ENCODE measurements around the gene GMPR2.

The GMPR2 gene

GRCh38 chr14:24232645-24233537 lies at the start of gene GMPR2:
Gene GMPR2 (plus strand): TSS chr14:24232929. CDS start chr14:24233254, 325 bp downstream.
- DNase-seq (ENCODE audit: low spot score), result no peak

GRCh38 chr14:24183014-24183481 lies 49.7 kb upstream of the GMPR2 start:
- DNase-seq (ENCODE audit: low spot score), result no peak

GRCh38 chr14:24184104-24184970 lies 48.4 kb upstream of the GMPR2 start:
- no peak for DNase-seq (ENCODE audit: low spot score)

GRCh38 chr14:24185026-24185425 lies 47.7 kb upstream of the GMPR2 start:
- no peak for DNase-seq (ENCODE audit: low spot score)

GRCh38 chr14:24185741-24186140 lies 47.0 kb upstream of the GMPR2 start:
- no peak for DNase-seq (ENCODE audit: low spot score)

GRCh38 chr14:24186831-24187538 lies 45.7 kb upstream of the GMPR2 start:
- no peak for DNase-seq (ENCODE audit: low spot score)

GRCh38 chr14:24187539-24187915 lies 45.2 kb upstream of the GMPR2 start:
- DNase-seq (ENCODE audit: low spot score), result no peak

- DNase-seq (ENCODE audit: low spot score), result peak; percentile 97
These were observed 44.3 kb upstream of the GMPR2 start, which contains the start of gene IPO4 for GRCh38 chr14:24188251-24189058. Gene IPO4 (minus strand): TSS chr14:24188816. CDS start chr14:24188787, 29 bp downstream.

GRCh38 chr14:24189059-24189375 lies 43.7 kb upstream of the GMPR2 start:
- no peak for DNase-seq (ENCODE audit: low spot score)

- DNase-seq (ENCODE audit: low spot score), result no peak
These were observed 43.3 kb upstream of the GMPR2 start for GRCh38 chr14:24189460-24189859.

- no peak for DNase-seq (ENCODE audit: low spot score)
These were observed 42.3 kb upstream of the GMPR2 start for GRCh38 chr14:24190416-24190815.

GRCh38 chr14:24192933-24193332 lies 39.8 kb upstream of the GMPR2 start:
- no peak for DNase-seq (ENCODE audit: low spot score)

GRCh38 chr14:24194186-24194872 lies 38.4 kb upstream of the GMPR2 start:
- DNase-seq (ENCODE audit: low spot score), result no peak

GRCh38 chr14:24194873-24195185 lies 37.9 kb upstream of the GMPR2 start:
- no peak for DNase-seq (ENCODE audit: low spot score)

- peak; percentile 95 for DNase-seq (ENCODE audit: low spot score)
These were observed 37.3 kb upstream of the GMPR2 start, which contains the start of gene TM9SF1 for GRCh38 chr14:24195186-24196070. Gene TM9SF1 (minus strand): TSS chr14:24195441. CDS start chr14:24195019, 422 bp downstream.

- DNase-seq (ENCODE audit: low spot score), result no peak
These were observed 36.4 kb upstream of the GMPR2 start for GRCh38 chr14:24196071-24197055.

GRCh38 chr14:24197056-24197450 lies 35.7 kb upstream of the GMPR2 start:
- DNase-seq (ENCODE audit: low spot score), result no peak

GRCh38 chr14:24198814-24199524 lies 33.8 kb upstream of the GMPR2 start:
- no peak for DNase-seq (ENCODE audit: low spot score)

Measured in D341Med (cell line).